HepG2 (cell line): ENCODE data around the gene SLA2. TPM values are rescaled to one million over a fixed set of nuclear protein-coding genes. Genes with fewer than 3 reads are reported as not detected.
A peak's percentile ranks its signal among the peaks of the same experiment; 100 is the strongest.

Experiments used
- CENPT ChIP-seq: sonication (generic); formaldehyde crosslinking; IDR thresholded peaks from 2 replicates; pipeline ENCODE4 v1.8.0; 2022; ENCODE audit warnings: low read depth, mild to moderate bottlenecking, moderate library complexity, missing genetic modification reagents
- ELF1 ChIP-seq: sonication (generic); formaldehyde crosslinking; IDR thresholded peaks from 2 replicates; pipeline ENCODE4 v1.4.0; 2020; ENCODE audit warnings: missing genetic modification reagents
- GATAD2A ChIP-seq: IDR thresholded peaks from 2 replicates; pipeline ENCODE4 v1.6.1; 2016
- ISL2 ChIP-seq: sonication (generic); formaldehyde crosslinking; IDR thresholded peaks from 2 replicates; pipeline ENCODE4 v1.5.0; 2020; ENCODE audit warnings: missing genetic modification reagents
- KAT2B ChIP-seq: fragments of 150-350 bp; IDR thresholded peaks from 2 replicates; pipeline ENCODE4 v1.6.1; 2014; ENCODE audit warnings: low read depth, low read length, borderline replicate concordance
- KDM3A ChIP-seq: IDR thresholded peaks from 2 replicates; pipeline ENCODE4 v1.6.1; 2018; ENCODE audit warnings: low read depth, missing compliant biosample characterization
- KDM6A ChIP-seq: IDR thresholded peaks from 2 replicates; pipeline ENCODE4 v1.6.1; 2016; ENCODE audit warnings: low read depth
- KMT2A ChIP-seq: sonication (generic); formaldehyde crosslinking; IDR thresholded peaks from 2 replicates; pipeline ENCODE4 v1.4.0; 2020; ENCODE audit warnings: missing genetic modification reagents
- MED13 ChIP-seq: sonication (generic); formaldehyde crosslinking; IDR thresholded peaks from 2 replicates; pipeline ENCODE4 v1.5.0; 2020; ENCODE audit warnings: missing genetic modification reagents
- POLR2AphosphoS5 ChIP-seq: IDR thresholded peaks from 2 replicates; pipeline ENCODE4 v1.6.1; 2012; ENCODE audit warnings: low read depth, low read length
- STAT5B ChIP-seq: sonication (generic); formaldehyde crosslinking; IDR thresholded peaks from 2 replicates; pipeline ENCODE4 v1.4.0; 2020; ENCODE audit warnings: missing genetic modification reagents
- TBP ChIP-seq: sonication (generic); formaldehyde crosslinking; IDR thresholded peaks from 2 replicates; pipeline ENCODE4 v1.5.0; 2020; ENCODE audit warnings: missing genetic modification reagents
- ZNF234 ChIP-seq: sonication (generic); formaldehyde crosslinking; conservative IDR thresholded peaks from 2 replicates; pipeline ENCODE4 v1.5.1; 2020; ENCODE audit warnings: mild to moderate bottlenecking, missing genetic modification reagents
- ZNF430 ChIP-seq: sonication (generic); formaldehyde crosslinking; IDR thresholded peaks from 2 replicates; pipeline ENCODE4 v1.9.0; 2021; ENCODE audit warnings: mild to moderate bottlenecking, missing genetic modification reagents
- ZNF607 ChIP-seq: sonication (generic); formaldehyde crosslinking; IDR thresholded peaks from 2 replicates; pipeline ENCODE4 v1.5.1; 2020; ENCODE audit warnings: missing genetic modification reagents, mild to moderate bottlenecking, borderline replicate concordance
- polyA plus RNA-seq, 8 experiments: library from polyadenylated mRNA; depleted of rRNA in 3 of 8; stranded (reverse) in 7 of 8; unstranded in 1 of 8; fragments of >200 nt; fragmentation: Illumina TruSeq in 4 of 8; extraction: Trizol in 4 of 8; gene quantifications; 2 replicates each; pipeline versions ENCODE4 v1.2.1 to v1.2.3, GENCODE V29; 2011 to 2016; ENCODE audit warnings: low read depth in 4 of 8, missing spikeins in 1 of 8, mixed read lengths in 1 of 8; ENCODE audit not compliant: insufficient read depth in 1 of 8
- total RNA-seq, 5 experiments: library from RNA; depleted of rRNA; stranded (reverse); fragments of >200 nt; fragmentation: Illumina TruSeq; extraction: Trizol; gene quantifications; 2 replicates each; pipeline ENCODE4 v1.2.3, GENCODE V29; 2016; ENCODE audit warnings: low read depth in 1 of 5
- TF ChIP-seq, protein P1 (sequence below): sonication (generic); formaldehyde crosslinking; IDR thresholded peaks from 2 replicates; pipeline ENCODE4 v1.8.1; 2023; ENCODE audit warnings: mild to moderate bottlenecking, missing genetic modification reagents, borderline replicate concordance
- TF ChIP-seq, protein P2 (sequence below): sonication (generic); formaldehyde crosslinking; IDR thresholded peaks from 2 replicates; pipeline ENCODE4 v1.4.0; 2020; ENCODE audit warnings: missing genetic modification reagents
- TF ChIP-seq, protein P3 (sequence below): IDR thresholded peaks from 2 replicates; pipeline ENCODE4 v1.6.1; 2016; ENCODE audit warnings: missing compliant biosample characterization, missing genetic modification reagents, borderline replicate concordance
- TF ChIP-seq, protein P4 (sequence below): sonication (generic); formaldehyde crosslinking; IDR thresholded peaks from 2 replicates; pipeline ENCODE4 v1.8.1; 2022; ENCODE audit warnings: low read depth, mild to moderate bottlenecking, missing genetic modification reagents
- TF ChIP-seq, protein P5 (sequence below): sonication (generic); formaldehyde crosslinking; IDR thresholded peaks from 2 replicates; pipeline ENCODE4 v1.4.0; 2020; ENCODE audit warnings: missing genetic modification reagents, borderline replicate concordance

SLA2 gene
- total and polyA plus RNA-seq, 2 of the 13 experiments (the other 11 are each of a cell fraction or from before 2014, with no cell fraction given) = 1.6 to 3.6 TPM

DNA sequence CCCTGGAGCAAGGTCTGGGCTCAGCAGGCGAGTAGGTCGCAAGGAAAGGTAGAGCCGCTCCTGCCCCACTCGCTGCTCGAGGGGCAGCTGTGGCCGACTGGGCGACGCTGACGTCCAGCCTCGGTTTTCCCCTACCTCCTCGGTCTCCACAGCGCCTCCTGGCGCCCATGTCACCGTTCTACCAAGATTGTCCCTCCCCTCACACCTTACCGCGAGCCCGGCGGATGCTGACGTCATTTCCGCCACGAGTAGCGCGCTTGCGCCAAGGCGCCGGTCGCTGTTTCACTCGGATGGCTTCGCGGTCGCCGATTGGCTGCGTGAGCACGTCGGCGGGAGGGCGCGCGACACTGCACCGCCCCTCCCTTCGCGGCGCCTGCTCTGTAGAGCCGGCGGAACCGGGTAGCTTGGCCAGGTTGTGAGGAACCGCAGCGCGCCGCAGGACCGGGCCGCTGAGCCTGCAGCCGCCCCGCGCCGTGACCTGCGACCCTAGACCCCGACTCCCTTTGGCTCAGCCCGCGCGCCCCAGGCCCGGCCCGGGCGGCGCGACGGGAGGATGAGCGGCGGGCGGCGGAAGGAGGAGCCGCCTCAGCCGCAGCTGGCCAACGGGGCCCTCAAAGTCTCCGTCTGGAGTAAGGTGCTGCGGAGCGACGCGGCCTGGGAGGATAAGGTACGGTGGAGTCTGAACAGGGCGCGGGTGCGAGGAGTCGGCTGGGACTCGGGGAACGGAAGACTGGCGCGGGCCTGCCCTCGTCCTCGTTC lies 40.4 kb downstream of the SLA2 start, which contains the start of gene RAB5IF (continued):
- TF ChIP-seq ISL2 (CRISPR knock-in tag) = peak; percentile 95
- peak; percentile 99 for TF ChIP-seq KDM3A
- peak; percentile 98 for TF ChIP-seq POLR2AphosphoS5
- TF ChIP-seq KAT2B = no peak
- TF ChIP-seq, protein P1, sequence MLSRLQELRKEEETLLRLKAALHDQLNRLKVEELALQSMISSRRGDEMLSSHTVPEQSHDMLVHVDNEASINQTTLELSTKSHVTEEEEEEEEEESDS (CRISPR knock-in tag) = peak; percentile 58; the same call in 1 of the 2 replicates
- peak; percentile 89 for TF ChIP-seq GATAD2A (CRISPR knock-in tag)
- TF ChIP-seq KDM6A = no peak
- peak; percentile 92 for TF ChIP-seq ELF1 (CRISPR knock-in tag)
- TF ChIP-seq, protein P2, sequence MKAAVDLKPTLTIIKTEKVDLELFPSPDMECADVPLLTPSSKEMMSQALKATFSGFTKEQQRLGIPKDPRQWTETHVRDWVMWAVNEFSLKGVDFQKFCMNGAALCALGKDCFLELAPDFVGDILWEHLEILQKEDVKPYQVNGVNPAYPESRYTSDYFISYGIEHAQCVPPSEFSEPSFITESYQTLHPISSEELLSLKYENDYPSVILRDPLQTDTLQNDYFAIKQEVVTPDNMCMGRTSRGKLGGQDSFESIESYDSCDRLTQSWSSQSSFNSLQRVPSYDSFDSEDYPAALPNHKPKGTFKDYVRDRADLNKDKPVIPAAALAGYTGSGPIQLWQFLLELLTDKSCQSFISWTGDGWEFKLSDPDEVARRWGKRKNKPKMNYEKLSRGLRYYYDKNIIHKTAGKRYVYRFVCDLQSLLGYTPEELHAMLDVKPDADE (CRISPR knock-in tag) = 0 out of 2 replicates have a peak, but pooled peaks have one; percentile 0
- peak; percentile 80 for TF ChIP-seq MED13
- peak; percentile 96 for TF ChIP-seq KMT2A
- peak; percentile 86 for TF ChIP-seq CENPT
- 0 out of 2 replicates have a peak, but pooled peaks have one; percentile 37 for TF ChIP-seq TBP (CRISPR knock-in tag)
- TF ChIP-seq ZNF430 (CRISPR knock-in tag) = peak; percentile 87
- peak; percentile 92 for TF ChIP-seq ZNF607 (CRISPR knock-in tag)
- TF ChIP-seq, protein P3, sequence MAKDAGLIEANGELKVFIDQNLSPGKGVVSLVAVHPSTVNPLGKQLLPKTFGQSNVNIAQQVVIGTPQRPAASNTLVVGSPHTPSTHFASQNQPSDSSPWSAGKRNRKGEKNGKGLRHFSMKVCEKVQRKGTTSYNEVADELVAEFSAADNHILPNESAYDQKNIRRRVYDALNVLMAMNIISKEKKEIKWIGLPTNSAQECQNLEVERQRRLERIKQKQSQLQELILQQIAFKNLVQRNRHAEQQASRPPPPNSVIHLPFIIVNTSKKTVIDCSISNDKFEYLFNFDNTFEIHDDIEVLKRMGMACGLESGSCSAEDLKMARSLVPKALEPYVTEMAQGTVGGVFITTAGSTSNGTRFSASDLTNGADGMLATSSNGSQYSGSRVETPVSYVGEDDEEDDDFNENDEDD = peak; percentile 97
- TF ChIP-seq, protein P4, sequence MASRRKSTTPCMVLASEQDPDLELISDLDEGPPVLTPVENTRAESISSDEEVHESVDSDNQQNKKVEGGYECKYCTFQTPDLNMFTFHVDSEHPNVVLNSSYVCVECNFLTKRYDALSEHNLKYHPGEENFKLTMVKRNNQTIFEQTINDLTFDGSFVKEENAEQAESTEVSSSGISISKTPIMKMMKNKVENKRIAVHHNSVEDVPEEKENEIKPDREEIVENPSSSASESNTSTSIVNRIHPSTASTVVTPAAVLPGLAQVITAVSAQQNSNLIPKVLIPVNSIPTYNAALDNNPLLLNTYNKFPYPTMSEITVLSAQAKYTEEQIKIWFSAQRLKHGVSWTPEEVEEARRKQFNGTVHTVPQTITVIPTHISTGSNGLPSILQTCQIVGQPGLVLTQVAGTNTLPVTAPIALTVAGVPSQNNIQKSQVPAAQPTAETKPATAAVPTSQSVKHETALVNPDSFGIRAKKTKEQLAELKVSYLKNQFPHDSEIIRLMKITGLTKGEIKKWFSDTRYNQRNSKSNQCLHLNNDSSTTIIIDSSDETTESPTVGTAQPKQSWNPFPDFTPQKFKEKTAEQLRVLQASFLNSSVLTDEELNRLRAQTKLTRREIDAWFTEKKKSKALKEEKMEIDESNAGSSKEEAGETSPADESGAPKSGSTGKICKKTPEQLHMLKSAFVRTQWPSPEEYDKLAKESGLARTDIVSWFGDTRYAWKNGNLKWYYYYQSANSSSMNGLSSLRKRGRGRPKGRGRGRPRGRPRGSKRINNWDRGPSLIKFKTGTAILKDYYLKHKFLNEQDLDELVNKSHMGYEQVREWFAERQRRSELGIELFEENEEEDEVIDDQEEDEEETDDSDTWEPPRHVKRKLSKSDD (CRISPR knock-in tag) = peak; percentile 89
- TF ChIP-seq ZNF234 (CRISPR knock-in tag) = peak; percentile 65; the same call in 1 of the 2 replicates
- TF ChIP-seq STAT5B = peak; percentile 86
- TF ChIP-seq, protein P5, sequence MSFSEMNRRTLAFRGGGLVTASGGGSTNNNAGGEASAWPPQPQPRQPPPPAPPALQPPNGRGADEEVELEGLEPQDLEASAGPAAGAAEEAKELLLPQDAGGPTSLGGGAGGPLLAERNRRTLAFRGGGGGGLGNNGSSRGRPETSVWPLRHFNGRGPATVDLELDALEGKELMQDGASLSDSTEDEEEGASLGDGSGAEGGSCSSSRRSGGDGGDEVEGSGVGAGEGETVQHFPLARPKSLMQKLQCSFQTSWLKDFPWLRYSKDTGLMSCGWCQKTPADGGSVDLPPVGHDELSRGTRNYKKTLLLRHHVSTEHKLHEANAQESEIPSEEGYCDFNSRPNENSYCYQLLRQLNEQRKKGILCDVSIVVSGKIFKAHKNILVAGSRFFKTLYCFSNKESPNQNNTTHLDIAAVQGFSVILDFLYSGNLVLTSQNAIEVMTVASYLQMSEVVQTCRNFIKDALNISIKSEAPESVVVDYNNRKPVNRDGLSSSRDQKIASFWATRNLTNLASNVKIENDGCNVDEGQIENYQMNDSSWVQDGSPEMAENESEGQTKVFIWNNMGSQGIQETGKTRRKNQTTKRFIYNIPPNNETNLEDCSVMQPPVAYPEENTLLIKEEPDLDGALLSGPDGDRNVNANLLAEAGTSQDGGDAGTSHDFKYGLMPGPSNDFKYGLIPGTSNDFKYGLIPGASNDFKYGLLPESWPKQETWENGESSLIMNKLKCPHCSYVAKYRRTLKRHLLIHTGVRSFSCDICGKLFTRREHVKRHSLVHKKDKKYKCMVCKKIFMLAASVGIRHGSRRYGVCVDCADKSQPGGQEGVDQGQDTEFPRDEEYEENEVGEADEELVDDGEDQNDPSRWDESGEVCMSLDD (CRISPR knock-in tag) = peak; percentile 77; the same call in 1 of the 2 replicates
